ENCODE measurements around the gene DMD.

DNA sequence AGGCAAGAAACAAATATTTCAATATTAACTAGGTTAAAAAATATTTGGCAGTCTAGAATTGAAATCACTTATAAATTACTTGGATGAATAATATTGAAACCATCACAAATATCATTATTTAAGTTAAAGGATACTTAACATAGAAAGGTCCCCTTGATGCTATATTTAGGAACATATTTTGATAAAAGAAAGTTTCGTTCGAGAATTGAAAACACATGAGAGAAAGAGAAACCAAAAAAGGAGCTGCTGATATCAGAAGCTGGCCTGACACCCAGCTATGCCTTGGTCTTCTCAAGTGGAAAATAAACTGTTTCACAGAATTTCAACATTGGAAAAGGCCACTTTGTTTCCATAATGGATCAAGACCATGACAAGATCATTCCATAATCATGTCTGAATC, 762.4 kb downstream of the DMD start:
- TF ChIP-seq SIN3A (conservative IDR thresholded peaks at IDR 0.05 in 1 of 2, IDR thresholded peaks at IDR 0.05 in 1 of 2; ENCODE audit: low read depth in 1 of 2, low read length in 2 of 2) (no peak), TAF1 (IDR thresholded peaks at IDR 0.05; ENCODE audit: low read depth, low read length) (no peak), EZH2 (IDR thresholded peaks at IDR 0.05; ENCODE audit: low read depth, low read length, severe bottlenecking) (no peak), SP1 (IDR thresholded peaks at IDR 0.05; ENCODE audit: low read depth, low read length) (no peak), EGR1 (IDR thresholded peaks at IDR 0.05; ENCODE audit: borderline replicate concordance, low read depth, low read length) (no peak)
- TF ChIP-seq, protein P1, sequence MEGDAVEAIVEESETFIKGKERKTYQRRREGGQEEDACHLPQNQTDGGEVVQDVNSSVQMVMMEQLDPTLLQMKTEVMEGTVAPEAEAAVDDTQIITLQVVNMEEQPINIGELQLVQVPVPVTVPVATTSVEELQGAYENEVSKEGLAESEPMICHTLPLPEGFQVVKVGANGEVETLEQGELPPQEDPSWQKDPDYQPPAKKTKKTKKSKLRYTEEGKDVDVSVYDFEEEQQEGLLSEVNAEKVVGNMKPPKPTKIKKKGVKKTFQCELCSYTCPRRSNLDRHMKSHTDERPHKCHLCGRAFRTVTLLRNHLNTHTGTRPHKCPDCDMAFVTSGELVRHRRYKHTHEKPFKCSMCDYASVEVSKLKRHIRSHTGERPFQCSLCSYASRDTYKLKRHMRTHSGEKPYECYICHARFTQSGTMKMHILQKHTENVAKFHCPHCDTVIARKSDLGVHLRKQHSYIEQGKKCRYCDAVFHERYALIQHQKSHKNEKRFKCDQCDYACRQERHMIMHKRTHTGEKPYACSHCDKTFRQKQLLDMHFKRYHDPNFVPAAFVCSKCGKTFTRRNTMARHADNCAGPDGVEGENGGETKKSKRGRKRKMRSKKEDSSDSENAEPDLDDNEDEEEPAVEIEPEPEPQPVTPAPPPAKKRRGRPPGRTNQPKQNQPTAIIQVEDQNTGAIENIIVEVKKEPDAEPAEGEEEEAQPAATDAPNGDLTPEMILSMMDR (IDR thresholded peaks at IDR 0.05; ENCODE audit: control extremely low read depth in 1 of 3, insufficient read depth in 1 of 3, low read depth in 1 of 3, low read length in 3 of 3): no peak
- TF ChIP-seq, protein P2, sequence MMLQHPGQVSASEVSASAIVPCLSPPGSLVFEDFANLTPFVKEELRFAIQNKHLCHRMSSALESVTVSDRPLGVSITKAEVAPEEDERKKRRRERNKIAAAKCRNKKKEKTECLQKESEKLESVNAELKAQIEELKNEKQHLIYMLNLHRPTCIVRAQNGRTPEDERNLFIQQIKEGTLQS (IDR thresholded peaks at IDR 0.05; ENCODE audit: insufficient read depth, low read depth, low read length): no peak

Data from H1 (cell line).